Transverse colon (tissue), 4 donors: ENCODE data around the gene RAMP1. TPM values are rescaled to one million over a fixed set of nuclear protein-coding genes. Genes with fewer than 3 reads are reported as not detected.
"Not testable (repeated sequence)": the region's sequence is repeated elsewhere in the genome, so short reads cannot be mapped to it uniquely, and the experiment has no call there.

Experiments used
- DNase-seq: peaks from one replicate; pipeline ENCODE4 v3.0.0-alpha.2; 2019
- H3K27ac ChIP-seq, 4 donors: fragments of 200-600 bp; sonication (generic); 2 replicates each; pipeline ENCODE4 v1.5.1; 2016 to 2018; ENCODE audit warnings: inconsistent platforms in 4 of 4
- H3K27me3 ChIP-seq: fragments of 200-600 bp; sonication (generic); 2 replicates; pipeline ENCODE4 v1.5.1; 2017; ENCODE audit warnings: inconsistent platforms
- H3K36me3 ChIP-seq, 4 donors: fragments of 200-600 bp; sonication (generic); 2 replicates each; pipeline ENCODE4 v1.5.1; 2017 to 2019; ENCODE audit warnings: inconsistent platforms in 4 of 4
- H3K4me1 ChIP-seq, 4 donors: fragments of 200-600 bp; sonication (generic); 2 replicates each; pipeline ENCODE4 v1.5.1; 2017 to 2020; ENCODE audit warnings: inconsistent platforms in 4 of 4
- H3K4me3 ChIP-seq, 4 donors: fragments of 200-600 bp; sonication (generic); 1 replicate in 1 of 4; 2 replicates in 3 of 4; pipeline versions ENCODE4 v1.5.1 to v1.6.1; 2017 to 2019; ENCODE audit warnings: inconsistent platforms in 4 of 4
- H3K9me3 ChIP-seq, 2 donors: fragments of 200-600 bp; sonication (generic); 2 replicates each; pipeline ENCODE4 v1.5.1; 2017 to 2019; ENCODE audit warnings: inconsistent platforms in 2 of 2
- CTCF ChIP-seq, 5 experiments: fragments of 200-600 bp in 3 of 5; fragments of 450-650 bp in 2 of 5; sonication (generic) in 3 of 5; IDR thresholded peaks; 1 replicate in 2 of 5; 2 replicates in 3 of 5; pipeline ENCODE4 v1.5.1; 2016 to 2017; ENCODE audit warnings: antibody characterized with exemption in 5 of 5, inconsistent platforms in 3 of 5, mild to moderate bottlenecking in 2 of 5, moderate library complexity in 1 of 5
- EP300 ChIP-seq: sonication (generic); formaldehyde crosslinking; IDR thresholded peaks from one replicate; pipeline ENCODE4 v1.6.1; 2017; ENCODE audit warnings: antibody characterized with exemption, low read depth
- POLR2A ChIP-seq: fragments of 450-650 bp; IDR thresholded peaks from one replicate; pipeline ENCODE4 v1.6.1; 2016; ENCODE audit warnings: antibody characterized with exemption, mild to moderate bottlenecking, moderate library complexity
- POLR2AphosphoS5 ChIP-seq, 3 donors: sonication (generic); formaldehyde crosslinking; IDR thresholded peaks; one replicate each; pipeline ENCODE4 v1.6.1; 2016; ENCODE audit warnings: antibody characterized with exemption in 3 of 3
- WGBS, 2 donors: methylation state at CpG; one replicate each; pipeline ENCODE4 v1.1.5; 2018; ENCODE audit warnings: low coverage in 1 of 2; 5-methylcytosine and 5-hydroxymethylcytosine counted together
- in situ Hi-C, 4 donors: fragments of 200-750 bp; cut with MboI; loops; one replicate each; pipeline versions ENCODE4 v1.15.0 to v1.15.1; 2017; ENCODE audit warnings: low sequenced_read_pairs in 3 of 4, low pct_ligation_motif_present in 1 of 4, low pct_unique_long_range_greater_than_20kb in 1 of 4
- intact Hi-C: fragments of 100-400 bp; cut with DNase I; formaldehyde crosslinking; loops from one replicate; pipeline ENCODE4 v1.15.1; 2023; ENCODE audit warnings: low total_unique reads
- total RNA-seq, 4 donors: library from RNA; depleted of rRNA; stranded (reverse); fragments of >200 nt; gene quantifications; one replicate each; pipeline ENCODE4 v1.1.0, GENCODE V29; 2016

The RAMP1 gene
- total RNA-seq, 4 donors from 2014 or later: 47.5 to 158 (median 95.7) TPM

GRCh38 chr2:237830522-237830921, 28.9 kb upstream of the RAMP1 start:
- 85 to 88% methylated on average over 2 of the region's 2 CpGs for WGBS, 2 donors
- H3K36me3 ChIP-seq: no peaks in the 10 kb centered on the region
- no peaks in the 10 kb centered on the region for H3K27me3 ChIP-seq
- no peak overlapping the region for H3K27ac ChIP-seq
- H3K4me1 ChIP-seq: no peaks in the 10 kb centered on the region
- intact Hi-C loops (no loop called here), in situ Hi-C loops (no loop called here)
- no peak for TF ChIP-seq CTCF (IDR thresholded peaks at IDR 0.05)
- no peak for TF ChIP-seq EP300
- no peak for TF ChIP-seq POLR2AphosphoS5 (IDR thresholded peaks at IDR 0.05)
- TF ChIP-seq POLR2A: no peak
- H3K9me3 ChIP-seq: no peaks in the 10 kb centered on the region
- H3K4me3 ChIP-seq: no peak overlapping the region
- no peak for DNase-seq

- Histone ChIP-seq H3K27ac (no peak overlapping the region), H3K4me3 (no peak overlapping the region), H3K36me3 (no peaks in the 10 kb centered on the region), H3K27me3 (no peaks in the 10 kb centered on the region), H3K9me3 (no peaks in the 10 kb centered on the region), H3K4me1 (no peaks in the 10 kb centered on the region)
- intact Hi-C loops: no loop called here
- WGBS, 2 donors: 92 to 100% methylated on average over 1 of the region's 1 CpG
- in situ Hi-C loops: no loop called here
- no peak for DNase-seq
- no peak for TF ChIP-seq POLR2AphosphoS5 (IDR thresholded peaks at IDR 0.05)
Measured at GRCh38 chr2:237833546-237833945, 25.9 kb upstream of the RAMP1 start.

GRCh38 chr2:237835372-237835771, 24.1 kb upstream of the RAMP1 start:
- H3K4me3 ChIP-seq: no peak overlapping the region
- DNase-seq: no peak
- no peak for TF ChIP-seq EP300
- no peak for TF ChIP-seq CTCF (IDR thresholded peaks at IDR 0.05)
- TF ChIP-seq POLR2AphosphoS5 (IDR thresholded peaks at IDR 0.05): no peak
- no peak for TF ChIP-seq POLR2A
- no peak overlapping the region for H3K27ac ChIP-seq
- intact Hi-C loops (no loop called here), in situ Hi-C loops (no loop called here)
- 78 to 84% methylated on average over 3 of the region's 3 CpGs for WGBS, 2 donors
- H3K27me3 ChIP-seq: no peaks in the 10 kb centered on the region
- no peaks in the 10 kb centered on the region for H3K9me3 ChIP-seq
- H3K36me3 ChIP-seq: no peaks in the 10 kb centered on the region
- H3K4me1 ChIP-seq: no peaks in the 10 kb centered on the region

- Histone ChIP-seq H3K27ac (no peak overlapping the region), H3K27me3 (no peaks in the 10 kb centered on the region), H3K4me1 (no peaks in the 10 kb centered on the region), H3K4me3 (no peak overlapping the region), H3K9me3 (no peaks in the 10 kb centered on the region), H3K36me3 (no peaks in the 10 kb centered on the region)
- intact Hi-C loops (no loop called here), in situ Hi-C loops (no loop called here)
- TF ChIP-seq POLR2A: no peak
- TF ChIP-seq EP300: no peak
- TF ChIP-seq POLR2AphosphoS5 (IDR thresholded peaks at IDR 0.05): no peak
- no peak for TF ChIP-seq CTCF (IDR thresholded peaks at IDR 0.05)
- 78 to 82% methylated on average over 4 of the region's 4 CpGs for WGBS, 2 donors
- DNase-seq: no peak
Measured at GRCh38 chr2:237841051-237841450, 18.4 kb upstream of the RAMP1 start.

GRCh38 chr2:237848940-237849339, 10.5 kb upstream of the RAMP1 start:
- H3K9me3 ChIP-seq, H3K27ac ChIP-seq, H3K36me3 ChIP-seq, in situ Hi-C loops, DNase-seq, intact Hi-C loops, H3K4me3 ChIP-seq, H3K4me1 ChIP-seq, H3K27me3 ChIP-seq: not testable (repeated sequence)
- WGBS, 2 donors: 93 to 97% methylated on average over 6 to 12 of the region's 12 CpGs
